ENCODE measurements around the gene ACTN1.

The ACTN1 gene

GRCh38 chr14:68968051-68968450 is 11.1 kb downstream of the ACTN1 start:
- DNase-seq: peak; percentile 52

- DNase-seq: no peak
Observed at GRCh38 chr14:68967459-68967940, 11.6 kb downstream of the ACTN1 start.

- DNase-seq: no peak
Observed at GRCh38 chr14:68966872-68967301, 12.2 kb downstream of the ACTN1 start.

- no peak for DNase-seq
Observed at GRCh38 chr14:68965261-68965761, 13.8 kb downstream of the ACTN1 start.

GRCh38 chr14:68964300-68965093 is 14.6 kb downstream of the ACTN1 start:
- no peak for DNase-seq

GRCh38 chr14:68962681-68963080 is 16.4 kb downstream of the ACTN1 start:
- no peak for DNase-seq

- no peak for DNase-seq
Observed at GRCh38 chr14:68961781-68962584, 17.1 kb downstream of the ACTN1 start.

- DNase-seq: no peak
Observed at GRCh38 chr14:68961361-68961760, 17.7 kb downstream of the ACTN1 start.

GRCh38 chr14:68960123-68960522 is 19.0 kb downstream of the ACTN1 start:
- DNase-seq: no peak

- DNase-seq: no peak
Observed at GRCh38 chr14:68959035-68959434, 20.1 kb downstream of the ACTN1 start.

GRCh38 chr14:68958553-68958952 is 20.5 kb downstream of the ACTN1 start:
- no peak for DNase-seq

GRCh38 chr14:68957775-68958174 is 21.3 kb downstream of the ACTN1 start:
- no peak for DNase-seq

GRCh38 chr14:68956724-68957123 is 22.4 kb downstream of the ACTN1 start:
- DNase-seq: no peak

GRCh38 chr14:68955851-68956179 is 23.3 kb downstream of the ACTN1 start:
- DNase-seq: no peak

- no peak for DNase-seq
Observed at GRCh38 chr14:68955164-68955850, 23.8 kb downstream of the ACTN1 start.

GRCh38 chr14:68953196-68953555 is 25.9 kb downstream of the ACTN1 start:
- no peak for DNase-seq

- no peak for DNase-seq
Observed at GRCh38 chr14:68952531-68953195, 26.4 kb downstream of the ACTN1 start.

- no peak for DNase-seq
Observed at GRCh38 chr14:68951800-68952530, 27.1 kb downstream of the ACTN1 start.

GRCh38 chr14:68951035-68951797 is 27.9 kb downstream of the ACTN1 start:
- no peak for DNase-seq

- no peak for DNase-seq
Observed at GRCh38 chr14:68950111-68950510, 29.0 kb downstream of the ACTN1 start.

GRCh38 chr14:68949601-68949965 is 29.5 kb downstream of the ACTN1 start:
- DNase-seq: no peak
